Ishikawa (cell line): ENCODE data around the gene CUEDC1.

Experiments
- CEBPB ChIP-seq: IDR thresholded peaks from 2 replicates; pipeline ENCODE4 v1.6.1; 2012
- CREB1 ChIP-seq: IDR thresholded peaks from 2 replicates; pipeline ENCODE4 v1.6.1; 2012; ENCODE audit warnings: low read depth
- EGR1 ChIP-seq: IDR thresholded peaks from 2 replicates; pipeline ENCODE4 v1.6.1; 2012
- EP300 ChIP-seq: IDR thresholded peaks from 2 replicates; pipeline ENCODE4 v1.6.1; 2012; ENCODE audit warnings: borderline replicate concordance
- FOXM1 ChIP-seq: IDR thresholded peaks from 2 replicates; pipeline ENCODE4 v1.6.1; 2012; ENCODE audit warnings: low read depth, borderline replicate concordance
- NFIC ChIP-seq: IDR thresholded peaks from 2 replicates; pipeline ENCODE4 v1.6.1; 2012
- RAD21 ChIP-seq: IDR thresholded peaks from 2 replicates; pipeline ENCODE4 v1.6.1; 2012; ENCODE audit warnings: low read depth
- TAF1 ChIP-seq: IDR thresholded peaks from 2 replicates; pipeline ENCODE4 v1.6.1; 2012; ENCODE audit warnings: low read depth, mild to moderate bottlenecking
- TCF12 ChIP-seq: IDR thresholded peaks from 2 replicates; pipeline ENCODE4 v1.6.1; 2012; ENCODE audit warnings: low read depth
- TEAD4 ChIP-seq: IDR thresholded peaks from 2 replicates; pipeline ENCODE4 v1.6.1; 2012
- YY1 ChIP-seq: IDR thresholded peaks from 2 replicates; pipeline ENCODE4 v1.6.1; 2012; ENCODE audit warnings: low read depth
- ZBTB7A ChIP-seq: IDR thresholded peaks from 2 replicates; pipeline ENCODE4 v1.6.1; 2012; ENCODE audit warnings: low read depth
- TF ChIP-seq, protein P1 (sequence below): IDR thresholded peaks from 2 replicates; pipeline ENCODE4 v1.6.1; 2012
- TF ChIP-seq, protein P2 (sequence below): IDR thresholded peaks from 2 replicates; pipeline ENCODE4 v1.6.1; 2012
- TF ChIP-seq, protein P3 (sequence below): IDR thresholded peaks from 2 replicates; pipeline ENCODE4 v1.6.1; 2012; ENCODE audit warnings: low read depth, mild to moderate bottlenecking

CUEDC1 gene

DNA sequence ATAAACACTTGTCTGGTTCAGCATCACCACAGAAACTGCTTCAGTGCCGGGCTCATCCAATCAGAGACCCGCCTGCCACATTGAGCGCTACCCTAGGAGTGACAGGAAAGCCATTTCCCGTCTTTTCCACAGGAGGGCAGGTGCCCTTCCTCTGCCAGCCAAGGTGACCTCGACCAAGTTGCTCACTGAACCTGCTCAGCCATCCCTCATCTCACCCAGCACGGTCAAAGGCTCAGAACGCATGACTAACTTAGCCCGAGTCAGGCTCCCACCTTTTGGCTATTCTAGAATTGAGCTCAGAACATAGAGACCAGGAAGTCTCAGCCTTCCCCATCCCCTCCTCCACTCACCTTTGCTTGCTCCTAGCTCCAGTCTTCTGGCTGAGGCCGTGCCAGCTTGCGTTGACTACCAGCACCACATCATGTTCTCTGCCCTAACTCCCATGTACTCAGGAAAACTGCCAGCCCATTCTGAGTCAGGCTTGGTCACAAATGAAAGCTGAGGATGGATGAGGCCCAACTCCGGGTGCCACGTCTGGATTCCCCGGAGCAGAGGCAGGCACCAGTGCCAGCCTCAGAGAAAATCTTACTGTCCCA, 121.0 kb downstream of the CUEDC1 start:
- TF ChIP-seq NFIC (no peak), TEAD4 (no peak), TCF12 (no peak)

DNA sequence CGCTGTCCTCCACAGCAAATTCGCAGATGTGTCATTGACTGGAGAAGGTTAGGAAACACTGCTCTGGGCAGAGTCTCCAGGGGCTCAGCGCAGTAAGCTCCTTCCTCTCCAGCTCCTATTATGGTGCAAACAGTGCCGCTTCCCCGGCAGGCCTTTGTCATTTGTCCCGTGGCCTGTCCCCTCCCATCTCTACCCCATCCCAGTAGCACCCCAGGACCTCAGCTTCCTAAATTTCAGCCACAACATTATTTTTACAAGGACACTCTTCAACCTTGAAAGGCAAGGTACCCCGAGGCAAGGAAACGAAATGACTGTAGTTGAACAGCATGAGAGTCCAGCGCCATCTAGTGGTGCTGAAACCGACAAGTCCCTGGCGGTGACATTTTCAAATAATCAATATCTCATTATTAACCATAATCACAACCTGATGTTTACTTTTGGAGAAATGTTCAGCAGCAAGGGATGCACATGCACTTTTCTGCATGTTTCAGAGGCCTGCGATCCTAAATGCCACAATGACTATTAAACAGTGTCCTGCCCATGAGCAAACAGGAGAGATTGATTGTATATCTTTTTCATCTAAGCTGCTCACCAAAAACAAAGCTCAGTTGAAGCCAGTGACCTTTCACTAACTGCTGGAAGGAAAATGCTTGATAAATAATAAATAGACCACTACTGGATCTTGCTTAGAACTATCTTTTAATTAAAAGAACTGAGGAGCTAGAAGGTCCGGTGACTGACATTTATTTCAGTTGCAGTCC, 121.9 kb downstream of the CUEDC1 start:
- TF ChIP-seq EP300: no peak
- no peak for TF ChIP-seq TEAD4
- TF ChIP-seq EGR1: 0 out of 2 replicates have a peak, but pooled peaks have one; percentile 7
- peak; percentile 85 for TF ChIP-seq RAD21
- TF ChIP-seq, protein P1, sequence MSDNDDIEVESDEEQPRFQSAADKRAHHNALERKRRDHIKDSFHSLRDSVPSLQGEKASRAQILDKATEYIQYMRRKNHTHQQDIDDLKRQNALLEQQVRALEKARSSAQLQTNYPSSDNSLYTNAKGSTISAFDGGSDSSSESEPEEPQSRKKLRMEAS: no peak
- no peak for TF ChIP-seq ZBTB7A
- TF ChIP-seq FOXM1: no peak

DNA sequence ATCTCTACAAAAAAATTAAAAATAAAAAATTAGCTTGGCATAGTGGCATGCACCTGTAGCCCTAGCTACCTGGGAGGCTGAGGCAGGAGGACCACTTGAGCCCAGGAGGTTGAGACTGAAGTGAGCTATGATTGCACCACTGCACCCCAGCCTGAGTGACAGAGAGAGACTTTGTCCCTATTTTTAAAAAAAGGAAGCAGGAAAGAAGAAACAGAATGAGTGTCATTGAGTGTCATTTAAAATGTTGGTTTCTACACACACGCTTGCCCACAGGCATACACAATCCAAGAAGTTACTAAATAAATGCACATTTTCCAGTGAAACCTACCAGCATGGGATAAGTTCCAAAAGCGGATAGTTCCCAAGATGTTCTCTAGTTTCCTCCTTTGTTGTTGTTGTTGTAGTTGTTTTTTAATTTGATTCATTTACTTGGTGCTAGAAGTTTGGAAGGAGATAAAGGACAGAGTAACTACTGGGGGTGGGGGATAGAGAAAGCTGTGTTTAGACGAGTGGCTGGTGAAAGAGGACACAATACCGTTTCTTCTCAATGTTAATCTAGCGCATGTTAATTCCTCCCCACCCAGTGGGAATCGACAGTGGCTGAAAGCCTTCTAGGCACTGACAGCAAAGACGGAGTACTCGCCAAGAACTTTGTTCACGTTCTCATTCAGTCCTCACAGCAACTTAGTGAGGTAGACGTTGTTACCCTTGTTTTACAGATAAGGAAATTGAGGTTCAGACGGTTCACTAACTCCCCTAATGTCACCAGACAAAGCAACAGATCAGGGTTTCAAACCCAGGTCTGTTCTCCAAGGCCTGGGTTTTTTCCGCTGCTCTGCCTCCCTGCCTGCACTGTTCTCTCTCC, 122.7 kb downstream of the CUEDC1 start:
- no peak for TF ChIP-seq NFIC
- TF ChIP-seq, protein P2, sequence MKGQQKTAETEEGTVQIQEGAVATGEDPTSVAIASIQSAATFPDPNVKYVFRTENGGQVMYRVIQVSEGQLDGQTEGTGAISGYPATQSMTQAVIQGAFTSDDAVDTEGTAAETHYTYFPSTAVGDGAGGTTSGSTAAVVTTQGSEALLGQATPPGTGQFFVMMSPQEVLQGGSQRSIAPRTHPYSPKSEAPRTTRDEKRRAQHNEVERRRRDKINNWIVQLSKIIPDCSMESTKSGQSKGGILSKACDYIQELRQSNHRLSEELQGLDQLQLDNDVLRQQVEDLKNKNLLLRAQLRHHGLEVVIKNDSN: no peak
- TF ChIP-seq, protein P3, sequence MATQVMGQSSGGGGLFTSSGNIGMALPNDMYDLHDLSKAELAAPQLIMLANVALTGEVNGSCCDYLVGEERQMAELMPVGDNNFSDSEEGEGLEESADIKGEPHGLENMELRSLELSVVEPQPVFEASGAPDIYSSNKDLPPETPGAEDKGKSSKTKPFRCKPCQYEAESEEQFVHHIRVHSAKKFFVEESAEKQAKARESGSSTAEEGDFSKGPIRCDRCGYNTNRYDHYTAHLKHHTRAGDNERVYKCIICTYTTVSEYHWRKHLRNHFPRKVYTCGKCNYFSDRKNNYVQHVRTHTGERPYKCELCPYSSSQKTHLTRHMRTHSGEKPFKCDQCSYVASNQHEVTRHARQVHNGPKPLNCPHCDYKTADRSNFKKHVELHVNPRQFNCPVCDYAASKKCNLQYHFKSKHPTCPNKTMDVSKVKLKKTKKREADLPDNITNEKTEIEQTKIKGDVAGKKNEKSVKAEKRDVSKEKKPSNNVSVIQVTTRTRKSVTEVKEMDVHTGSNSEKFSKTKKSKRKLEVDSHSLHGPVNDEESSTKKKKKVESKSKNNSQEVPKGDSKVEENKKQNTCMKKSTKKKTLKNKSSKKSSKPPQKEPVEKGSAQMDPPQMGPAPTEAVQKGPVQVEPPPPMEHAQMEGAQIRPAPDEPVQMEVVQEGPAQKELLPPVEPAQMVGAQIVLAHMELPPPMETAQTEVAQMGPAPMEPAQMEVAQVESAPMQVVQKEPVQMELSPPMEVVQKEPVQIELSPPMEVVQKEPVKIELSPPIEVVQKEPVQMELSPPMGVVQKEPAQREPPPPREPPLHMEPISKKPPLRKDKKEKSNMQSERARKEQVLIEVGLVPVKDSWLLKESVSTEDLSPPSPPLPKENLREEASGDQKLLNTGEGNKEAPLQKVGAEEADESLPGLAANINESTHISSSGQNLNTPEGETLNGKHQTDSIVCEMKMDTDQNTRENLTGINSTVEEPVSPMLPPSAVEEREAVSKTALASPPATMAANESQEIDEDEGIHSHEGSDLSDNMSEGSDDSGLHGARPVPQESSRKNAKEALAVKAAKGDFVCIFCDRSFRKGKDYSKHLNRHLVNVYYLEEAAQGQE: no peak
- TF ChIP-seq TEAD4: no peak
- TF ChIP-seq, protein P1: no peak

DNA sequence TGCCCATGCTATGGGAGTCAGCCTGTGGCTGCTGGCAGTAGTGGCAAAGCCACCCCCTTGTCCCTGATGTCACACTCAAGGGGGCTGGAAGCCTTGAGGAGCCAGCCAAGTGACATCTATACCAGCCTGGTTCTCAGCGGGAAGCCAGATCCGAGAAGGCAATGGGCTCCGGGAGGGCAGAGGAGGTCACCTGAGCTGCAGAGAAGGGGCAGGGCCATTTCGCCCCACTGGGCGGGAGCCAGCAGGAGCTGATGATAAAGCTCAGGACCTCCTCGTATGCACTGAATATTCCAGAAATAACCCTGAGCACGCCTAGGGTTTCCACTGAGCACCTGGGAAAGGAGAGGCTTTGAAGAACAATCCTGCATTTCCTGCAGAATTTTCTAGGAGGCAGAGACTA, 124.3 kb downstream of the CUEDC1 start:
- TF ChIP-seq, protein P1: no peak
- TF ChIP-seq FOXM1 (no peak), TAF1 (no peak), NFIC (no peak), ZBTB7A (no peak), CEBPB (no peak), EP300 (no peak), TCF12 (no peak), CREB1 (no peak), TEAD4 (no peak), EGR1 (no peak), RAD21 (no peak), YY1 (no peak)
- TF ChIP-seq, protein P3: no peak
- TF ChIP-seq, protein P2: no peak
